Fibroblast of skin of left quadriceps (primary cell): ENCODE data around the gene SORT1.
A peak's percentile ranks its signal among the peaks of the same experiment; 100 is the strongest.
"Not testable (repeated sequence)": the region's sequence is repeated elsewhere in the genome, so short reads cannot be mapped to it uniquely, and the experiment has no call there.

Experiments used
- DNase-seq, 2 experiments: peaks; one replicate each; pipeline ENCODE4 v3.0.0-alpha.2; 2013; ENCODE audit warnings: low read depth in 2 of 2

The SORT1 gene

DNA sequence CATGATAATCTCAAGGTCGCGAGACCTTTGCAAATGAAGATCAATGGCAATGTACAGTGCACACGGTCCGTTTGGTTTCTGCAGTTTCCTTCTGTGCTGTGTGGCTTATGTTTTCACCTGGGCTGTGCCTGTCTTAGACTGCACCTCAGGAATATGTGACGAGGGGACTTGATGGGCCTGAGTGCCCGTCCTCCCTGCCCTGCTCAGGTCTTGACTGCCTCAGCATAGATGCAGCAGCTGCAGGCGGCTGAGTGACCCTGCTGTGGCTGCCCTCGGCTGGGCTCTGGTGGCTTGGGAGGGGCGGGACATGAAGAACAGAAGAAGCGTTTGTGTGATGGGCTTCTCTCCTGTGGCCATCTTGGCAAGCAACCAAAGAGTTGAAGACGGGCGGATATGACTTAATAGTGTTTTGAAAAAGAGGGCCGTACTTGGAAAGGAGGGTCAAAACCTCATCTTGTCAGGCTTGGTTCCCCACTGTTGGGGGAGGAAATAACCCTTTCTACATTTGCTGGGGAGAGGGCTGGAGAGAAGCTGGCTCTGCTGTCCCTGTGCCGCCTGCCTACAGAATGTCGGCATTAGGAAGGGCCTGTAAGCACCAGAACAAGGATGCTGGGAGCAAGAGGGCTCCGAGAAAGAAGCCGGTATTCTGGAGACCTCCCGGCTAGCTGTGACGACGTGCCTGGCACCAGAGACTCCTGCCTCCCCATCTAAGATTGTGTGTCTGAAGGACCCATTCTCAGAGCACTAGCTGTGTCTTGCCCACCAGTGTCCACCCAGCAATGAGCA, 98.0 kb downstream of the SORT1 start:
- no peak for DNase-seq

DNA sequence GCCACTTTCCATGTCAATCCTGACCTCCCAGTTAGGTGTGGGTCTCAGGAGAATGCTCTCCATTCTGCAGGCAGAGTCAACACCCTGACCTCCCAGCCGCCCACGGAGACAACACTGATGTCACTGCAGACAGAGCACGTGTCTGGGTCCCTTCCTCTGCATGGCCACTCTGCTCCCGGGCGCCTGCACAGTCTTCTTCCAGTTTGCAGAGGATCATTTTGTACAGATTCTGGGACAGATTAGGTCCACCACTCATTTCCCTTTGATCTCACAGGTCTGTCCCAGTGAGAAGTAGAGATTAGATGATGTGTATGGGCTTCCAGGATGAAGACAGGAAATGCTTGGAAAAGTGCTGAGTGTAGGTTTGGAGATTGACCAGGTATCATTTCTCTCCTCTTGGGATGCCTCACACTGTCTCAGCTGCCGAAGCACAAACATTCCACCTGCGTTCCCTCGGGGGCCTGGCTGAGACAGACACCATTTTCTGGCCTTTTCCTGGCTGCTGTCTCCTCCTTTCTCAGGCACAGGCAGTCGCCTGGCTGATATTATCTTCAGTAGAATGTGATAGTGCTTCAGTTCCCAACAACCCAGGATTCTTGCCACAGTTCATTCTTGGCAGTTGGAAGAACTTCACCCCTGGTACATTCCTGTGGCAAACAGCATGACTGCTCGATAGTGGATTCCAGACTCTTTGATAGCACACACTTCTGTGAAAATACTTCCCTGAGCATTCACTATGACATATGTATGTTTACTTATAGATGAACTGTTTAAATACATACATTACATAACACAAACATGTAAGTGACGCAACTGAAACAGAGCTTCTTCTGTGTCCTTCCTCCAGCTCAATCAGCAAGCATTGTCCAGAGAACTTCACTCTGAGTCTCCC, 98.8 kb downstream of the SORT1 start:
- peak; percentile 87 to 89 for DNase-seq

DNA sequence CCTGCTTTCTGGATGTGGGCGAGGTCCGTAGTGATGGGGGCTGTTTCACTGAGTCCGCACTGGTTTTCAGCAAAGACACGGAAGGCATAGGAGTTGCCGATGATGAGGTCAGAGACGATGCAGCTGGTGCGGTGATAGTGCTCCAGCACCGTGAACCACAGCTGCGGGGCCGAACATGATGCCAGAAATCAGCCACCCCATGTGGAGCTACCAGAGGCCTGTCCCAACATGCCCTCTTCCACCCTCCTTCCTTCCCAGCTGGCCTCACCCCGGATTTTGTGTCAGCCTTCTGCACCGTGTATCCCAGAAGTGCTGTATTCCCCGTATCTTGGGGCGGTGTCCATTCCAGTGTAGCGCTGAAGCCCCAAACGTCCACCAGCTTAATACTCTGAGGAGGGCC, 100.9 kb downstream of the SORT1 start:
- DNase-seq, result no peak

DNA sequence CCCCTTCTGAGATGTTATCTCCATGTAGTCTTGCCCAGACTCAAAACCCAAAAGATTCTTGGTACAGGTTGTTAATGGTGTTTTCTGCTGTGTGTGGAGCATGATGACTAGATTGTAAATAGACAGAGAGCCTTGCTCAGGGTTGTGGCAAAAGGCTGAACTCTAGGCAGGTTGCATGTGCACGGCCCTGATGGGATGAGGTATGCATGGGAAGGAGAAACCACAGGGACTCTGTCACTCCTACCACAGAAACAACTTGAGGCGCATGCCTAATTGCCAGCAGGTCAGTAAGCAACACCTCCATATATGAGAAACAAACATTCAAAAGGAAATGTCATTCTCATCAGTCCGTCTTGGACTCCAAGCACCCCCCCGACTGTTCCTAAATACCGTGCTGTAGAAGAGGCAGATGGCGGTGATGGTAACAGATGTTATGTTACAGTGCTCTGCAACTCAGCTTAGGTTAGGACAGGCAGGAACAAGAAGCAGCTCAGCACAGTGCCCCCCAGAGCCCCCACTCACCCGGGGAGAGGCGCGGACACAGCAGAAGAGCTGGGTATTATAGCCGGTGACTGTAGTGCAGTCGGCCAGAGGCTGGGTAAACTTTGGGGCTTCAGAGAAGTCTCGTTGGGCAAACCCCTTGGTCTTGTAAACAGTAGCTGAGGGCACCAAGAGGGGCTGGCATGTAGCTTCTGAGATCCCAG, 101.9 kb downstream of the SORT1 start:
- no peak for DNase-seq

DNA sequence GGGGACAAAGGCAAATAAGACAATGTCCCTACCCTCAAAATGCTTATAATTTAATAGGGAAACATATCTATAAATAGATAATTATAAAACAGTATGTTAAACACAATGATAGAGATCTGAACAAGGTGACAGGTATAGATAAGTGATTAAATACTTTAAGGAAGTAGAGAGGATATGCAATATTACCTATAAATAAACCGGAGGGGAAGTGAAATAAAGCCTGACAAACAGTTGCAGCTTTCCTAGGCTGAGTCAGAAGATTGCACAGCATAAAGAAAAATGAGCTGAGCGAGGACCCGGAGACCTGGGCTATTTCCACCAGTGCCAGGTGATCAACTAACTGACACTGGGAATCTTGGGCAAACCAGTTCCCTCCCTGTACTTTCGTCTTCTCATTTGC, 103.2 kb downstream of the SORT1 start:
- DNase-seq, result no peak

DNA sequence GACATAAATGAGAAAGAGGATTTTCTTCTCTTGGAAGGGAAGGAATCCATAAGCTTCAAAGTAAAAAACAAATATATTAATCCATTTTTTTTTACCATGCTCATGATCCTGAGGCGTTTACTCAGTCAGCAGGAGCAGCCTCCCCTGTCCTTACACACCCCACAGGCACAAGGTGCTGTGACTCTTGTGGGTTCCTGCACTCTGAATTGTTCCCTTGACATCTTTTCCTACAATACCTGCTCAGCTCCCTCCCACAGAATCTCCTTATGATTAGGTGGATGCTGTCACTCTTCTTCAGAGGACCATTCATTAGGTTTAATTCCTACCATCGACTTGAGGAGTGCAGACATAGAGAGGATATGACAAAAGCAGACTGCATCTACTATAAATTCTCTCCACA, 104.7 kb downstream of the SORT1 start:
- DNase-seq, result no peak

DNA sequence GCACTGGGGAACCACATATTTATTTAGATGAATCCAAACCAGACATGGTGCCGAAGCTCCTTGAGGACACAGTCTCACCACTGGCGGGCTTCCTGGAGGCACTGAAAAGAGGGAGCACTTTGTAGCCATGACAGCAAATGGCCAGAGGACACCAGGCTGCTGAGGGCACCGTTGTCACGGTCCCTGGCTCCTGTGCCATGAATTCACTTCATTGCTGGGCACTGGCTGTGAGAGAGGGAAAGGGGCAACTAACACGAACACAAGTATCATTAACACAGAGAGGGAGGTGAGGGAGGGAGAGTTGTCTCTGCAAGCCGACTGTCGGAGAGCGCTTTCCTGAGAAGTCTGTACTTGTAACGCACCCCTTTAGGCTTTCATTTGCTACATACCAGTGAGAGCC, 105.4 kb downstream of the SORT1 start:
- no peak for DNase-seq

DNA sequence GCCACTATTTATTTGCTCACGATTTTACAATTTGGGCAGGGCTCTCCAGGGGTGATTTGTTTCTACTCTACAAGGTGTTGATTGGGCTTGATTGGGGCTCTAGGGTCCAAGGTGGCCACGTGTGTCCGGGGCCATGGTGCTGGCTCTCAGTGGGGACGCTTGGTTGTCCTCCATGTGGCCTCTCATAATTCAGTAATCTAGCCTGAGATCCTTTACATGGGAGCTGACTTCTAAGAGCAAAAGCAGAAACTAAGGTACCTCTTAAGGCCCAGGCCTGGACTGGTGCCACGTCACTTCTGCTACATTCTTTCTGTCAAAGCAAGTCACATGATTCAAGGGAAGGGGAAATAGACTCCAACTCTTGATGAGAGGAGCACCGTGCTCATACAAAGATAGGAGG, 106.7 kb downstream of the SORT1 start:
- DNase-seq, result no peak

DNA sequence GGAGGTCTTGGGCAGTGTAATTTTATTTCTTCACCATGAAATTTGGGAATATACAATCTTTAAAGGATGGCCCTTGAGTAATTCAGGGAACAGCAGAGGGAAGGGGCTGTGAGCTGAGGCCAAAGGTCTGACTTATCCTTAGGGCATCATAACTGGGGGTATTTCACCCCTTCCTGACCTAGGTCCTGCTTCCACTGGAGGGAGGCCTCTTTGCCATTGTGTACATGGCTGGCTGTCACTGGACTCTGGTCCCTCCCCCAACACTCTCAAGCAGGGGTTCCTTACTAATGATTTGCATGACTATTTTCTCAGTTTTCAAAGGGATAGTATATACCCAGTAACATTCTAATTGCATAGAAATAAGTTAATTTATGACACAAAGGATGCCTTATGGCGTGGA, 107.6 kb downstream of the SORT1 start:
- no peak for DNase-seq

DNA sequence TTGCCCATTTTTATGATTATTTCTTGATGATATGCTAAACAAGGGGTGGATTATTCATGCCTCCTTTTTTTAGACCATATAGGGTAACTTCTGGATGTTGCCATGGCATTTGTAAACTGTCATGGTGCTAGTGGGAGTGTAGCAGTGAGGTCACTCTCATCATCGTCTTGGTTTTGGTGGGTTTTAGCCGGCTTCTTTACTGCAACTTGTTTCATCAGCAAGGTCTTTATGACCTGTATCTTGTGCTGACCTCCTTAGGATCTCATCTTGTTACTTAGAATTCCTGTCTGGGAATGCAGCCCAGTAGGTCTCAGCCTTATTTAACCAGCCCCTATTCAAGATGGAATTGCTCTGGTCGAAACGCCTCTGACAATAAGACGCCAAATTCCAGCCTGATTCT, 111.0 kb downstream of the SORT1 start:
- DNase-seq, result not testable (repeated sequence)

DNA sequence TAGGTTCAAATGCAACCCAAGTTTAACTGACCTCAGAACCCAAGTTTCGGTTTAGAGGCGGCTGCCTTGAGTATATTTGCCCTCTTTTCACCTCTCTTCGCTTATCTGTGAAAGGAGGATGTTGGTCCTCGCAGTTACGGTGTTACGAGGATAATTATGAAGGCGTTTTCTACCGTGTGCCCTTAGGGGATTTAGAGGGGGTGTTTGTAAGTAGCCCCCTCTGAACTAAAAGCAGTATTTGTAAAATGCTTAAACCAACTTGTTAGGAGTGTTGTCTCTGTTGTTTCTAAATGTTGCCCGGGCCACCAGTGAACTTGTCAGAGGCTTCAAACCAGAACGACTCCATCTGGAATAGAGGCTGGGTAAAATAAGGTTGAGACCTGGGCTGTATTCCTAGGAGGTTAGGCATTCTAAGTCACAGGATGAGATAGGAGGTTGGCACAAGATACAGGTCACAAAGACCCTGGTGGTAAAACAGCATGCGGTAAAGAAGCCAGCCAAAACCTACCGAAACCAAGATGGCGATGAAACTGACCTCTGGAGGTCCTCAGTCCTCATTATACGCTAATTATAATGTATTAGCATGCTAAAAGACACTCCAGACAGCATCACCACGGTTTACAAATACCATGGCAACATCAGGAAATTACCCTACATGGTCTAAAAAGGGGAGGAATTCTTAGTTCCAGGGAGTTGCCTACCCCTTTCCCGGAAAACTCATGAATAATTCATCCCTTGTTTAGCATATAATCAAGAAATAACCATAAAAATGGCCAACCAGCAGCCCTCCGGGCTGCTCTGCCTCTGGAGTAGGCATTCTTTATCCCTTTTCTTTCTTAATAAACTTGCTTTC, 113.7 kb downstream of the SORT1 start:
- DNase-seq, result no peak

DNA sequence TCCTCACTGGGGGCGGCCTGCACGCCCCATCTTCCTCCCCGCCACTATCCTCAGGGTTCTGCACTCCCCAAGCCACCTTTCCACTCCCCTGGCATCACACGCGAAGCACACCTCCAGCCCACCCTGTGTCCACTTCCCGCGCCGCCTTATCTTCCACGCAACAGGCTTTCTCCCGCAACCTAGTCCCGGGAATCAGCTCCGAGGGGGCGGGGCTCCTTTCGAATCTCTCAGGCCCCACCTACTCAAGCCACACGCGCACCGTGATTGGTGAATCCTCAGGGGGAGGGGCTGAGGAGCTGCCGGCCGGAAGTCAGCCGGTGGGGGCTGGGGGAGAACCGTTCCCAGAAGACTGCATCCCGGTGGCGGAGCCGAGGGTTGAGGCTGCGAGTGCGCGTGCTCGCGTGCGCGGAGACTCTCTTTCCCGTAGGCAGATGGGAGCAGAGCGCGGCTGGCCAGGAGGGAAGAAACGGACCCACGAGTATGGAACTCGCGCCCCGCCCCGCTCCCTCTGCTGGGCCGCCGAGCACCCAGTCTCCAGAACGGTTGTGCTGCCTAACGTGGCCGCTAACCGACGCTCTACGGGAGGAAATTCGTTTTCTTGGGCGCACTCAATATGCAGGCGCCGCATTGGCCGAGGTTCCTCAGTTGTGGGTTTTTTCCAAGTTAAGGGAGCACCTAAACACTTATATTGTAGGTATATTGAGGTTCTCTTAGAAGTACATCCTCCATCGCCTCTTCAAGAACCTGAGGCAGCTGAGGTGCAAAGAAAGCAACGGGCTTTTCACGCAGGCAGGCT, 114.6 kb downstream of the SORT1 start, which contains the start of gene PSRC1:
Gene PSRC1 (minus strand): TSS at position 194 of the 796 bp plus-strand sequence.
- peak; percentile 93 to 94 for DNase-seq

DNA sequence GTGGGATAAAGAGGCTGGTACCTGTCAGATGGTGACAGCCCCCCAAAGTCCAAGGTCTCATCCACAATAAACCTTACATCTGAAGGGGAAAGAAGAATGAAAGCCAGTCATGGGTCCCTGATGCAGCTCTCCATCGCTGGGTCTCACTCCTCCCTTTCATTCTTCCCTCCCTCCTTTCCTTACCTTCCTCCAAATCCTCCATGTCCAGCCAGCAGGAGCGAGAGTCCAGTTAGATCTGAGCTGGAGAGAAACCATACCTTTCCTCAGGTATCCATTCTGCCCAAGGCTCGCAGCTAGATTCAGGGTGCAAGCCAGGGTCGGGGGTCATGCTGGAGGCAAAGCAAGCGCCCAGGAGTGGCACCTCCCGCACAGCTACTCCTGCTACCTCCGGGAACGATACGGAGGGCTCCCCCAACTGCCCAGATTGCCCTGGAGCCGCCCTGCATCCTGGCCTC, 115.2 kb downstream of the SORT1 start:
- DNase-seq, result no peak

DNA sequence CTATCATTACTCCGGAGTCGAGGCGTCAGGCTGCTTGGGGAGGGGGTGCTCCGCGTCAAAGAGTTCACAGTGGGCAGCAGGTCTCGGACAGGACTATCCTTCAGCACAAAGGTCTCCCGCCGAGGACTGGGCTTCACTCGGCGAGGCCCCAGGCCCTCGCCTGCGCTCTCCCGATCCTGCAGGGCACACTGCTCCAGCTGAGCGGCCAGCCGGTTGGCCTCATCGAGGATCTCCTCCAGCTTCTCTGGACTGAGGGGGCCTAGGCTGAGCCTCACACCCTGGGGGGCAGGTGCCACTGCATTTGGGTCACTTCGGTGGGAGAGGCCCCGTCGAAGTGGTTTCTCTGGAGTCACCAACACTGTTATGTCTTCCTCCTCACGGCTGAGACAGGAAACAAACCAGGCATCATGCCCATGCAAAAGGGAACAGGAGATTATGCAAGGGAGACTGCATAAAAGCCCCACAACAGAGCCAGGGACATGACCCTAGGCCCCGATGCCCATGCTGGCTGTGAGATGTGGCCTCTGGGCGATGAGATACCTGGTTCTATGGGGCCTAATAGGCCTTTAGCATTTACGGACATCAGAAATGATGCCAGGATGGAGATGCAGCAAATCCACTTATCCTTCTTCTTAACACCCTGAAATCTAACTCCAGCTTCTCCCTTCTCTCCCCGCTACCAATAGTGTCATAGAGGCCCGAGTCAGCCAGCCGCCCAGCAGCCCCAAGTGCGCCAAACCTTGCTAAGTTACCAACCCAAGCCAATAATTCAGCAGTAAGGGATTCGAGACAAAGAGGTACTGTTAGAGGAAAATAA, 115.8 kb downstream of the SORT1 start:
- no peak for DNase-seq

DNA sequence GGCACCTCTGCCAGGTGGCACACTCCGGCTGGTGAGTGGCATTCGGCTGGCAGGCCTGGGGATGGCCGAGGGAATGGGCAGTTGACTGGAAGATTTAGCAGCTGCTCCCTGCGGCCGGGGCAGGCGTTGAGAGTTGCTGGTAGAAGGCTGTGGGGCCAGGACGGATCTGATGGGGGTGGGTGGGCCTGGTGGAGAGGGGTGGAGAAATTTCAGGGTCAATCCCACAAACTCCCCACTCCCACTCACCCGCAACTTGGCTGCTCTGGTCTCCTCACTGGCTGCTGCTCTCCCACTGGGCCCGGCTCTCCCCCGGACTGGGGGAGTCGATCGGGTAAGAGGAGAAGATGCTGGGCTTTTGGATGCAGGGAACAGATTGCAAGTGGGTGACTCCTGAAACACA, 116.9 kb downstream of the SORT1 start:
- no peak for DNase-seq

DNA sequence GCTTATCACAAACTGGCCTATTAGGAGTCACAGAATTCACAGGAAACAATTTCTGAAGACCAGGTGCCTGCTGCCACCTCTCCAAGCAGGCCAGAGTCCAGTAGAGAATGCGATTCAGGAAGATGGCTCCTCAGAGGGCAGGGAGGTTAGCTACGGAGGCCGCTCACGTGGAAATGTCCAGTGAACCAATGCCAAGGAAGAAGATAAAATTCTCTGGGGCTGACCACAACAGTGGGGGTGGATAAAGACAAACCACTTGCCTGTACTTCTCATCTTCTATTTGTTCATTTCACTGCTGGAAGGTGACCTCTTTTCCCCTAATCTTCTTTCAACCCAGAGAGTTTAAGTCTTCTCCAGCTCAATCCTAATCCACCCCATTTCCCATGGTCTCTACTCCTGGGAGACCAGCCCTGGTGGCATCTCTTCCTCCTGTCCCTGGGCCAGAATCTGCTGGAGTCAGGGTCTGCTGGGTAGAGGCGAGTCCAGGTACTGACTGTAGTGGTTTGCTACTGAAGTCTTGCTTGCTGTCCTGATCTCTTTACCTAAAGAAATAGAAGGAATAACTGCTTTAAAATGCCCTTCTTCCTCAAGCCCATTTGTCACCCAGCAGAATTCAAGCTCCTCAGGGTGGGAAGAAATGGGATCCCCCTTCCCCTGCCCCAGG, 118.0 kb downstream of the SORT1 start:
- DNase-seq, result no peak

DNA sequence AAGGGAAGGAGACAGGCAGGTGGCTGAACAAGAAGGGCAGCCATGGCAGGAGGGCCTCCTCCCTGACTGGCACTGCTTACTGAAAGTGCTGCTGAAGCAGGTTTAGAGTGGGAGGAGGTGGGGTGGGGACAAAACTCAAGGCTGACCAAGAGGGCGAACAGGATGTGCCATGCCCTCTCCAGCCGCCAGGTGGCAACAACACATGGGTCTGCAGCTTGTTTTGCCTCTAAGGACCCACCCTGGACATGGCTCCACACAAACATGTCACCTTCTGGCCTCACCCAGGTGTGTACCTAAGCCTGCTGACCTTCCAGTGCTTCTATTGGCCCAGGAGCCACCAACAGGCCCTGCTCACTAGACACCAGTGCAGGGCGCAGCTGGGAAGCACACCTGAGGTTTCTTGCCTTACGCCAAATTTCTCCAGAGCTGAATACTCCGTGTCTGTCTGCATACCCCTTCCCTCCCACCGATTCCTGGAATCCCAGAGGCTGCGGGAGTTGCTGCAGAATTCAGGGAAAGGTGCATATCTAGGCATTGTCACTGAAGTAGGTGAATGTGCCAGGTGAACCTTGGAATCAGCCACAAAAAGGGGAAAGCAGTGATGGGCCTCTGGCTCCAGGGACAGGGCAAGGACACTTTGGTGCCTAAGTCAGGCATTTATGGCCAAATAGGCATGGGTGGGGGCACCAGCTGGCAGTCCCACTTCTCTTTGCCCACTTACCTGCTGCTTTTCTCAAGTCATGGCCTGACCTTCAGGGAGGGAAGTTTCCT, 120.1 kb downstream of the SORT1 start:
- DNase-seq, result no peak

DNA sequence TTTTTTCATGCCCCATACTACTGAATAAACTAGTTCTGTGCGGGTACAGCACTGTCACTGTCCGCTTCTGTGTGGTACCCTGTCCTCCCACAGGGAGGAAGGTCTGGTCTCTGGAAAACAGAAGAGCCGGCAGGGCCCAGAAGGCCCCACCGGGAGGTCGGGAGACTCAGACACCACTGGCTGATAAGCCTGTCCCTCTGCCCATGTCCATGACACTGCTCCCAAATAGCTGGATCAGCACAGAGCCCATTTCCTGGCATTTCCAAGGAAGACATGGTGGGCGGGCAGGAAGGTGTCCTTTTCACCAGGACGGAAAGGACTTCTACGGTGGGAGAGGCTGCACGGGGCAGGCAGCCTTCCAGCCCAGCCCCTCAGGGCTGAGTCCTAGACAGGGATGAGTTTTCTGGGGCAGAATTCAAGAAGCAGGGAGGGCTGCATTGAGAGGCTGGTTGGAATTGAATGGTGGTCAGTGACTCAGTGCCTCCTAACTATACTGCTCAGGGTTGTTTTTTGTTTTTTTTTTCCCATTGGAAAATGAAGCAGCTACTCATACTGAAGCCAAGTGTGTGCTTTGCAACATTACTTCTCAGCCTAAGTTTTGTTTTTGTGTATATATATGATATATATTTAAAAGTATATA, 121.9 kb downstream of the SORT1 start:
- no peak for DNase-seq
